RWPE2 (cell line): Measurements from ENCODE around the gene TUT4.
A peak's percentile ranks its signal among the peaks of the same experiment; 100 is the strongest.

ENCODE experiments used
- ATAC-seq: fragments of 200-7000 bp; cut with Tn5 transposase; 3 replicates; pipeline ENCODE4 v1.9.1; 2021; ENCODE audit warnings: low read depth
- DNase-seq: peaks from one replicate; pipeline ENCODE4 v3.0.0-alpha.2; 2020; ENCODE audit warnings: low spot score
- H3K27ac ChIP-seq: fragments of 450-650 bp; 2 replicates; pipeline ENCODE4 v1.5.1; 2017; ENCODE audit warnings: mild to moderate bottlenecking; ENCODE audit not compliant: poor library complexity, severe bottlenecking
- H3K27me3 ChIP-seq: fragments of 250-450 bp; sonication (Bioruptor Pico); 2 replicates; pipeline ENCODE4 v1.5.1; 2021; ENCODE audit warnings: mild to moderate bottlenecking, moderate library complexity; ENCODE audit not compliant: insufficient read depth, poor library complexity, severe bottlenecking
- H3K36me3 ChIP-seq: fragments of 250-450 bp; sonication (Bioruptor Pico); 2 replicates; pipeline ENCODE4 v1.5.1; 2020; ENCODE audit warnings: low read depth, mild to moderate bottlenecking, moderate library complexity
- H3K4me1 ChIP-seq: fragments of 250-450 bp; sonication (Bioruptor Pico); 2 replicates; pipeline ENCODE4 v1.5.1; 2021; ENCODE audit warnings: mild to moderate bottlenecking, moderate library complexity; ENCODE audit not compliant: insufficient read depth, poor library complexity, severe bottlenecking
- H3K4me3 ChIP-seq: fragments of 250-450 bp; sonication (Bioruptor Pico); 2 replicates; pipeline ENCODE4 v1.5.1; 2021; ENCODE audit warnings: mild to moderate bottlenecking, moderate library complexity; ENCODE audit not compliant: severe bottlenecking
- H3K9me3 ChIP-seq: fragments of 250-450 bp; sonication (Bioruptor Pico); 2 replicates; pipeline ENCODE4 v1.5.1; 2021; ENCODE audit warnings: mild to moderate bottlenecking, moderate library complexity; ENCODE audit not compliant: severe bottlenecking
- CTCF ChIP-seq: fragments of 450-650 bp; IDR thresholded peaks from one replicate; pipeline ENCODE4 v1.5.1; 2017; ENCODE audit warnings: mild to moderate bottlenecking, moderate library complexity; ENCODE audit not compliant: poor library complexity, severe bottlenecking

The TUT4 gene

GRCh38 chr1:52554267-52554640 lies 1.4 kb upstream of the TUT4 start:
- H3K4me3 ChIP-seq: no peak overlapping the region
- H3K4me1 ChIP-seq: peaks cover 24% of the 10 kb centered on the region
- ATAC-seq (no peak), DNase-seq (no peak)
- no peaks in the 10 kb centered on the region for H3K36me3 ChIP-seq
- no peaks in the 10 kb centered on the region for H3K27me3 ChIP-seq
- no peak for TF ChIP-seq CTCF
- peak overlapping the region; percentile 82 for H3K27ac ChIP-seq
- H3K9me3 ChIP-seq: no peaks in the 10 kb centered on the region

GRCh38 chr1:52553362-52554266 lies 722 bp upstream of the TUT4 start:
- Histone ChIP-seq H3K27me3 (no peaks in the 10 kb centered on the region), H3K9me3 (no peaks in the 10 kb centered on the region), H3K36me3 (no peaks in the 10 kb centered on the region), H3K27ac (peak overlapping the region; percentile 82), H3K4me3 (peak overlapping the region; percentile 92), H3K4me1 (peaks cover 26% of the 10 kb centered on the region)
- TF ChIP-seq CTCF: no peak
- ATAC-seq: peak; percentile 68
- DNase-seq: peak; percentile 84

GRCh38 chr1:52552236-52552504 lies 722 bp downstream of the TUT4 start:
- H3K27me3 ChIP-seq: no peaks in the 10 kb centered on the region
- peaks cover 24% of the 10 kb centered on the region for H3K4me1 ChIP-seq
- peak overlapping the region; percentile 92 for H3K4me3 ChIP-seq
- ATAC-seq (peak; percentile 42), DNase-seq (peak; percentile 56)
- TF ChIP-seq CTCF: no peak
- peak overlapping the region; percentile 82 for H3K27ac ChIP-seq
- no peaks in the 10 kb centered on the region for H3K36me3 ChIP-seq
- no peaks in the 10 kb centered on the region for H3K9me3 ChIP-seq

- H3K27me3 ChIP-seq: no peaks in the 10 kb centered on the region
- DNase-seq (no peak), ATAC-seq (no peak)
- TF ChIP-seq CTCF: no peak
- H3K9me3 ChIP-seq: no peaks in the 10 kb centered on the region
- peak overlapping the region; percentile 82 for H3K27ac ChIP-seq
- no peaks in the 10 kb centered on the region for H3K36me3 ChIP-seq
- H3K4me3 ChIP-seq: peak overlapping the region; percentile 92
- H3K4me1 ChIP-seq: peaks cover 19% of the 10 kb centered on the region
Measured at GRCh38 chr1:52551507-52552235, 1.2 kb downstream of the TUT4 start.

- Histone ChIP-seq H3K27me3 (no peaks in the 10 kb centered on the region), H3K9me3 (no peaks in the 10 kb centered on the region), H3K36me3 (no peaks in the 10 kb centered on the region), H3K4me3 (no peak overlapping the region), H3K4me1 (peaks cover 15% of the 10 kb centered on the region), H3K27ac (no peak overlapping the region)
- ATAC-seq (no peak), DNase-seq (no peak)
- no peak for TF ChIP-seq CTCF
Measured at GRCh38 chr1:52550447-52550846, 2.4 kb downstream of the TUT4 start.
